K562 (cell line): Measurements from ENCODE around the gene OR5B21. TPM values are rescaled to one million over a fixed set of nuclear protein-coding genes. Genes with fewer than 3 reads are reported as not detected.

Experiments
- CTCF ChIP-seq, 3 experiments: IDR thresholded peaks in 2 of 3; conservative IDR thresholded peaks in 1 of 3; 2 replicates each; pipeline ENCODE4 v1.5.1; 2011 to 2012; ENCODE audit warnings: low read length in 3 of 3, mild to moderate bottlenecking in 3 of 3, control low read depth in 2 of 3, improper control_type of control experiment in 1 of 3, inconsistent platforms in 1 of 3, low read depth in 1 of 3, mixed read lengths in 1 of 3, moderate library complexity in 1 of 3; ENCODE audit not compliant: insufficient read depth in 2 of 3
- DPF2 ChIP-seq: fragments of 450-650 bp; IDR thresholded peaks from 2 replicates; pipeline ENCODE4 v1.6.1; 2016
- KLF16 ChIP-seq: IDR thresholded peaks from 2 replicates; pipeline ENCODE4 v1.6.1; 2016; ENCODE audit warnings: antibody characterized with exemption
- MTF1 ChIP-seq: fragments of 250-450 bp; sonication (Bioruptor Pico); IDR thresholded peaks from 2 replicates; pipeline ENCODE4 v1.9.0; 2021; ENCODE audit warnings: moderate library complexity, mild to moderate bottlenecking, inconsistent platforms, borderline replicate concordance
- MYC ChIP-seq, 2 experiments: fragments of 250-450 bp in 1 of 2; sonication (Bioruptor Pico) in 1 of 2; IDR thresholded peaks; 2 replicates each; pipeline versions ENCODE4 v1.5.1 to v1.6.1; 2012 to 2021; ENCODE audit warnings: low read depth in 2 of 2, borderline replicate concordance in 1 of 2, improper control_type of control experiment in 1 of 2, low read length in 1 of 2, mild to moderate bottlenecking in 1 of 2, moderate library complexity in 1 of 2
- REST ChIP-seq, 2 experiments: fragments of 450-650 bp; formaldehyde crosslinking in 1 of 2; IDR thresholded peaks; 2 replicates each; pipeline versions ENCODE4 v1.4.0 to v1.6.1; 2014 to 2020; ENCODE audit warnings: mild to moderate bottlenecking in 2 of 2, borderline replicate concordance in 1 of 2, low read depth in 1 of 2
- SAFB ChIP-seq: fragments of 200-400 bp; formaldehyde crosslinking; IDR thresholded peaks from 2 replicates; pipeline ENCODE4 v1.6.1; 2017; ENCODE audit warnings: low read depth, low read length, borderline replicate concordance
- TBP ChIP-seq: optimal IDR thresholded peaks from 2 replicates; pipeline ENCODE3; 2011; ENCODE audit warnings: low read depth, low read length, improper control_type of control experiment
- TEAD2 ChIP-seq: fragments of 450-650 bp; IDR thresholded peaks from 2 replicates; pipeline ENCODE4 v1.6.1; 2016; ENCODE audit warnings: missing genetic modification characterization, control low read depth, missing compliant biosample characterization
- ZNF224 ChIP-seq: sonication (generic); formaldehyde crosslinking; IDR thresholded peaks from 2 replicates; pipeline ENCODE4 v1.8.0; 2022; ENCODE audit warnings: mild to moderate bottlenecking, missing genetic modification reagents
- ZNF764 ChIP-seq: fragments of 250-450 bp; sonication (Bioruptor Pico); IDR thresholded peaks from 2 replicates; pipeline ENCODE4 v1.4.0; 2020; ENCODE audit warnings: low read depth, mild to moderate bottlenecking, moderate library complexity
- polyA plus RNA-seq, 8 experiments: library from polyadenylated mRNA; depleted of rRNA in 4 of 8; stranded (reverse) in 5 of 8; unstranded in 3 of 8; fragments of >200 nt; fragmentation: Nextera tagmentation in 2 of 8; fragmentation: Illumina TruSeq in 1 of 8; extraction: Ambion mirVana in 2 of 8; extraction: Trizol in 1 of 8; gene quantifications; 2 replicates each; pipeline versions ENCODE4 v1.2.1 to v1.2.3, GENCODE V29; 2011 to 2014; ENCODE audit warnings: inconsistent platforms in 1 of 8, missing spikeins in 1 of 8
- total RNA-seq, 7 experiments: library from RNA; depleted of rRNA in 6 of 7; stranded (reverse); fragments of >200 nt in 6 of 7; fragmentation: Illumina TruSeq in 2 of 7; extraction: Trizol in 2 of 7; gene quantifications; 2 replicates each; pipeline versions ENCODE4 v1.2.1 to v1.2.3, GENCODE V29; 2011 to 2021; ENCODE audit warnings: low replicate concordance in 1 of 7

The OR5B21 gene
- total and polyA plus RNA-seq, 9 of the 15 experiments (the other 6 are each of a cell fraction or from before 2014, with no cell fraction given) = not detected

GRCh38 chr11:58524232-58525036, 16.5 kb upstream of the OR5B21 start (continued):
- TF ChIP-seq ZNF224 = no peak
- 0 out of 2 replicates have a peak, but pooled peaks have one; percentile 45 for TF ChIP-seq TEAD2 (tag)
- TF ChIP-seq MYC (IDR thresholded peaks at IDR 0.05; ENCODE audit: low read depth, low read length) = peak; percentile 26; the same call in 1 of the 2 replicates
- TF ChIP-seq MYC (CRISPR knock-in tag; IDR thresholded peaks at IDR 0.05; ENCODE audit: borderline replicate concordance, low read depth) = no peak
- TF ChIP-seq DPF2 = 0 out of 2 replicates have a peak, but pooled peaks have one; percentile 13
- TF ChIP-seq ZNF764 (CRISPR knock-in tag) = no peak
- peak; percentile 14 for TF ChIP-seq TBP
- peak; percentile 3; the same call in 1 of the 2 replicates for TF ChIP-seq KLF16
- TF ChIP-seq REST (IDR thresholded peaks at IDR 0.05; ENCODE audit: borderline replicate concordance) = peak; percentile 32; the same call in 1 of the 2 replicates
- no peak for TF ChIP-seq REST (CRISPR knock-in tag; IDR thresholded peaks at IDR 0.05; ENCODE audit: low read depth)
- no peak for TF ChIP-seq SAFB
- TF ChIP-seq CTCF (IDR thresholded peaks at IDR 0.05 in 2 of 3, conservative IDR thresholded peaks at IDR 0.05 in 1 of 3; ENCODE audit: insufficient read depth in 2 of 3, low read depth in 1 of 3, low read length in 3 of 3) = peak; percentile 77 to 85 (median 85)
- TF ChIP-seq MTF1 (CRISPR knock-in tag) = no peak
